Measurements from ENCODE around the gene LTBP3.

Gene LTBP3

GRCh38 chr11:65558002-65558929, at the start of gene LTBP3:
Gene LTBP3, minus strand, starts transcription at chr11:65558359. Its CDS starts 400 bp downstream, at chr11:65557959.
- FAIRE-seq (no peak), DNase-seq (ENCODE audit: extremely low spot score, insufficient read length, low read depth) (no peak)

- DNase-seq (ENCODE audit: extremely low spot score, insufficient read length, low read depth) (no peak), FAIRE-seq (no peak)
Measured at GRCh38 chr11:65606876-65607613, 48.9 kb upstream of the LTBP3 start.

GRCh38 chr11:65604258-65604657, 46.1 kb upstream of the LTBP3 start:
- no peak for FAIRE-seq
- DNase-seq (ENCODE audit: extremely low spot score, insufficient read length, low read depth), result no peak

GRCh38 chr11:65599955-65600246, 41.7 kb upstream of the LTBP3 start:
- no peak for DNase-seq (ENCODE audit: extremely low spot score, insufficient read length, low read depth)
- FAIRE-seq, result no peak

- DNase-seq (ENCODE audit: extremely low spot score, insufficient read length, low read depth) (no peak), FAIRE-seq (no peak)
Measured at GRCh38 chr11:65599216-65599954, 41.2 kb upstream of the LTBP3 start.

- DNase-seq (ENCODE audit: extremely low spot score, insufficient read length, low read depth) (no peak), FAIRE-seq (no peak)
Measured at GRCh38 chr11:65598258-65598699, 40.1 kb upstream of the LTBP3 start.

GRCh38 chr11:65596520-65596919, 38.4 kb upstream of the LTBP3 start:
- DNase-seq (ENCODE audit: extremely low spot score, insufficient read length, low read depth) (no peak), FAIRE-seq (no peak)

GRCh38 chr11:65595543-65596281, 37.6 kb upstream of the LTBP3 start, which contains the start of gene KCNK7:
Gene KCNK7, minus strand, starts transcription at chr11:65595800. Its CDS starts 28 bp downstream, at chr11:65595772.
- no peak for FAIRE-seq
- no peak for DNase-seq (ENCODE audit: extremely low spot score, insufficient read length, low read depth)

GRCh38 chr11:65595131-65595530, 37.0 kb upstream of the LTBP3 start:
- DNase-seq (ENCODE audit: extremely low spot score, insufficient read length, low read depth) (no peak), FAIRE-seq (no peak)

GRCh38 chr11:65593518-65594414, 35.6 kb upstream of the LTBP3 start:
- DNase-seq (ENCODE audit: extremely low spot score, insufficient read length, low read depth) (no peak), FAIRE-seq (peak; percentile 63)

- DNase-seq (ENCODE audit: extremely low spot score, insufficient read length, low read depth), result no peak
- no peak for FAIRE-seq
Measured at GRCh38 chr11:65592858-65593517, 34.8 kb upstream of the LTBP3 start.

GRCh38 chr11:65591939-65592857, 34.0 kb upstream of the LTBP3 start:
- no peak for FAIRE-seq

GRCh38 chr11:65590240-65590738, 32.1 kb upstream of the LTBP3 start:
- FAIRE-seq (no peak), DNase-seq (ENCODE audit: extremely low spot score, insufficient read length, low read depth) (no peak)

More at GRCh38 chr11:65591939-65592857, 34.0 kb upstream of the LTBP3 start:
- no peak for DNase-seq (ENCODE audit: extremely low spot score, insufficient read length, low read depth)

GRCh38 chr11:65589444-65590239, 31.5 kb upstream of the LTBP3 start:
- DNase-seq (ENCODE audit: extremely low spot score, insufficient read length, low read depth), result no peak
- FAIRE-seq, result peak; percentile 46

- DNase-seq (ENCODE audit: extremely low spot score, insufficient read length, low read depth), result peak; percentile 92
- FAIRE-seq, result peak; percentile 100
Measured at GRCh38 chr11:65588199-65589054, 30.3 kb upstream of the LTBP3 start.
